IPS-20b (cell line): ENCODE data around the gene PNPLA7.

ENCODE experiments used
- H3K27ac ChIP-seq: one replicate; pipeline ENCODE4 v1.5.1; 2013; ENCODE audit warnings: low read length
- H3K27me3 ChIP-seq: 2 replicates; pipeline ENCODE4 v1.6.1; 2013; ENCODE audit warnings: mild to moderate bottlenecking, low read length, inconsistent platforms; ENCODE audit not compliant: insufficient read depth
- H3K36me3 ChIP-seq: 2 replicates; pipeline ENCODE4 v1.6.1; 2013; ENCODE audit warnings: low read depth, mild to moderate bottlenecking, inconsistent platforms, low read length, moderate library complexity; ENCODE audit not compliant: insufficient read depth
- H3K4me1 ChIP-seq: 2 replicates; pipeline ENCODE4 v1.6.1; 2013; ENCODE audit warnings: mild to moderate bottlenecking, control low read depth, inconsistent platforms, low read length, moderate library complexity; ENCODE audit not compliant: insufficient read depth
- H3K4me3 ChIP-seq: 2 replicates; pipeline ENCODE4 v1.5.1; 2013; ENCODE audit warnings: mild to moderate bottlenecking, low read length, inconsistent platforms
- H3K9ac ChIP-seq: 2 replicates; pipeline ENCODE4 v1.6.1; 2013; ENCODE audit warnings: low read depth, mild to moderate bottlenecking, inconsistent platforms, low read length, moderate library complexity
- H3K9me3 ChIP-seq: 2 replicates; pipeline ENCODE4 v1.6.1; 2013; ENCODE audit warnings: mild to moderate bottlenecking, low read depth, low read length, inconsistent platforms; ENCODE audit not compliant: insufficient read depth

Gene PNPLA7

DNA sequence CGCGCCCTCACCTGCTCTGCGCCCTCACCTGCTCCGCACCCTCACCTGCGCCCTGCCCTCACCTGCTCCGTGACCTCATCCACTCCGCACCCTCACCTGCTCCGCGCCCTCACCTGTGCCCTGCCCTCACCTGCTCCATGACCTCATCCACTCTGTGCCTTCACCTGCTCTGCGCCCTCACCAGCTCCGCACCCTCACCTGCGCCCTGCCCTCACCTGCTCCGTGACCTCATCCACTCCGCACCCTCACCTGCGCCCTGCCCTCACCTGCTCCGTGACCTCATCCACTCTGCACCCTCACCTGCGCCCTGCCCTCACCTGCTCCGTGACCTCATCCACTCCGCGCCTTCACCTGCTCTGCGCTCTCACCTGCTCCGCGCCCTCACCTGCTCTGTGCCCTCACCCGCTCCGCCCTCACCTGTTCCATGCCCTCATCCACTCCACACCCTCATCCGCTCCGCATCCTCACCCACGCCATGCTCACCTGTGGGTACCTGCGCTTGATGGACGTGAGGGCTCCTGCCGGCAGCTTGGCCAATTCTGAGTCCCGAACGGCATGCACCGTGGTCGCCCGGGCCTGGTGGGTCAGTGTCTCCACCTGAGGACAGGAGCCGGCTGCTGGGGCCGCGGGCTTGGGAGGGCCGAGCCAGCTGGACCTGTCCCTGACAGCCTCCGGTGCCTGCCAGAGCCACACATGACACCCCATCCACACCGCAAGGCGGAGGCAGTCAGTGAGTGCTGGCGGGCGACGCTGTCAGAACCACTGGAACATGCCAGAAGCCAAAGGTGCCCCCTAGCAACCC, 55.5 kb downstream of the PNPLA7 start:
- no peaks in the 10 kb centered on the region; the same call in 1 of the 2 replicates for H3K9me3 ChIP-seq
- no peaks in the 10 kb centered on the region for H3K4me1 ChIP-seq
- no peak overlapping the region for H3K9ac ChIP-seq
- H3K27me3 ChIP-seq: no peaks in the 10 kb centered on the region
- H3K27ac ChIP-seq: no peak overlapping the region
- no peaks in the 10 kb centered on the region for H3K36me3 ChIP-seq
- no peak overlapping the region for H3K4me3 ChIP-seq

DNA sequence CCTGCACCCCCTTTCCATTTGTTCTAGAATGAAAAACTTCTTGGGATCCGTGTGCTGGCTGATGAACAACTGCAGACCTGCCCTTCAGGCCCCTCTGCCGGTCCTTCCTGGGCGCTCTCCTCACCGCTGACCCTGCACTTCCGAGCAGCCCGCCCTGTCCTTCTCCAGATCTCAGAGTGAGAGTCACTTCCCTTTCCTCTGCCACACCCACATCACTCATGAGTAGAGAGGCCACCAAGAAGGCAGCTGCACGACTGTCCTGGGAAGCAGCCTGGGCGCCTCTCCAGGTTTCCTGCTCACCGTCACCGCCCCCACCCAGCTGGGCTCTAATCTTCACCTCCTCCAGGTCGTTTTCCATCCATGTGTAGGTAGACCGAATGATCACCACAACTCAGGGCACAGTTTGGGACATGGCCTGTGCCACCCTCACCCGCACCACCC, 56.1 kb downstream of the PNPLA7 start:
- H3K4me1 ChIP-seq: no peaks in the 10 kb centered on the region
- H3K9ac ChIP-seq: no peak overlapping the region
- no peaks in the 10 kb centered on the region for H3K27me3 ChIP-seq
- no peaks in the 10 kb centered on the region for H3K36me3 ChIP-seq
- no peak overlapping the region for H3K27ac ChIP-seq
- H3K4me3 ChIP-seq: no peak overlapping the region
- no peaks in the 10 kb centered on the region; the same call in 1 of the 2 replicates for H3K9me3 ChIP-seq

DNA sequence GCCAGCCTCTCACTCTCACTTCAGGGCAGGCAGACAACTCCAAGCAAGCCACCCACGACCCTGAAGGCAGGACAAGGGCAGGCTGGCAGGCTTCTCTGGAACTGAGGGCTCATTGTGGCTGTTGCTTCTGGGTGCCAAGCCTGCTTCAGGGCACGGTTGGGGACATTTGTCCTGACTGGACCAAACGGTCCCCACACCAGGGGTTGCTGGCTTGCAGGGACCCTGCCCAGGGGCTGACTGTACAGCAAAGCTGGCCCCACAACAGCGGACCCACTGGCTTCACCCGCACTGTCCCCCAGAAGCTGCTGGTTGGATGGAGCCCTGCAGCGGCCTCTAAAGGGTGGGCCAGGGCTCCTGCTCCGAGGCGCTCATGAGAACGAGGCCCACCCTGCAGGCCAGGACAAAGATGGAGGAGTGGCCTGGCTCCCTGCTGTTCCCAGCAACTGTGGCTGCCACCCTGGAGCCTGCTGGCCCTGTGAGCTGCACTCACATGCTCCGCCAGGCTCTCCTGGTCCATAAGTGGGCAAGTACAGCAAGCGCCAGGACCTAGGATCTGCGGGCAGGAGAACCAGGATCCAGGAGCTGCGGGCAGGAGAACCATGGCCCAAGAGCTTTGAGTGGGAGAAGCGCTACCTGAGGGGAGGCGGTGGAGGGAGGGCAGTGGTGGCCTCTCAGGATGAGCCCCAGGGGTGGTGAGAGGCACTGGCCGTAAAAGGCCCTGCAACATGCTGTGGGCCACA, 56.7 kb downstream of the PNPLA7 start:
- no peaks in the 10 kb centered on the region for H3K36me3 ChIP-seq
- H3K9ac ChIP-seq: no peak overlapping the region
- no peaks in the 10 kb centered on the region for H3K4me1 ChIP-seq
- H3K27ac ChIP-seq: no peak overlapping the region
- no peak overlapping the region for H3K4me3 ChIP-seq
- H3K9me3 ChIP-seq: no peaks in the 10 kb centered on the region
- no peaks in the 10 kb centered on the region for H3K27me3 ChIP-seq

DNA sequence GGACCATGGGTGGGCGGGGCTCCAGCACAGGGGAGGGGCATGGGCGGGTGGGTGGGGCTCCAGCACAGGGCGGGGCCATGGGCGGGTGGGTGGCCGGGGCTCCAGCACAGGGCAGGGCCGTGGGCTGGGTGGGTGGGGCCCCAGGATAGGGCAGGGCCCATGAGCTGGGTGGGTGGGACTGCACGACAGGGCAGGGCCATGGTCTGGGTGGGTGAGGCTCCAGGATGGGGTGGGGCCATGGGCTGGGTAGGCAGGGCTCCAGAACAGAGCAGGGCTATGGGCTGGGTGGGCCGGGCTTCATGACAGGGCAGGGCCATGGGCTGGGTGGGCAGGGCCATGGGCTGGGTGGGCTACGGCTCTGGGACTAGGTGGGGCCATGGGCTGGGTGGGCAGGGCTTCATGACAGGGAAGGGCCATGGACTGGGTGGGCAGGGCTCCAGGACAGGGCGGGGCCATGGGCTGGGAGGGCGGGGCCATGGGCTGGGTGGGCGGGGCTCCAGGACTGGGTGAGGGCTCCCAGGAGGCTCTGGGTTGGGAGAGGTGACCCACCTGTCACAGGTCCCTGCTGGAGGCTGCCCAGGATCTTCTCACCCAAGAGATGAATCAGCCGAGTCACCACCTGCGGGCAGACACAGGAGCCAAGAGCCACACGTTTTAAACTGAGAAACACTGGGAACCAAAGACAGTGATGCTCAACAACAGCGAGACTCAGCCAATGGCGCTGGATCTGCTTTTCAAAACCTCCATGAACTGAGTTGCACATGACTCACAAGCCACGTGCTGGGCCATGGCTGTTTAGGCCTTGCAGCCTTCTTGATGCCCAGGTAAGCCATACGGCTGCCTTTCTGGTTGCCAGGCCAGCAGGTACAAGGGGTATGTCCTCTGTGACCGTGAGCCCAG, 57.5 kb downstream of the PNPLA7 start:
- H3K27ac ChIP-seq: no peak overlapping the region

DNA sequence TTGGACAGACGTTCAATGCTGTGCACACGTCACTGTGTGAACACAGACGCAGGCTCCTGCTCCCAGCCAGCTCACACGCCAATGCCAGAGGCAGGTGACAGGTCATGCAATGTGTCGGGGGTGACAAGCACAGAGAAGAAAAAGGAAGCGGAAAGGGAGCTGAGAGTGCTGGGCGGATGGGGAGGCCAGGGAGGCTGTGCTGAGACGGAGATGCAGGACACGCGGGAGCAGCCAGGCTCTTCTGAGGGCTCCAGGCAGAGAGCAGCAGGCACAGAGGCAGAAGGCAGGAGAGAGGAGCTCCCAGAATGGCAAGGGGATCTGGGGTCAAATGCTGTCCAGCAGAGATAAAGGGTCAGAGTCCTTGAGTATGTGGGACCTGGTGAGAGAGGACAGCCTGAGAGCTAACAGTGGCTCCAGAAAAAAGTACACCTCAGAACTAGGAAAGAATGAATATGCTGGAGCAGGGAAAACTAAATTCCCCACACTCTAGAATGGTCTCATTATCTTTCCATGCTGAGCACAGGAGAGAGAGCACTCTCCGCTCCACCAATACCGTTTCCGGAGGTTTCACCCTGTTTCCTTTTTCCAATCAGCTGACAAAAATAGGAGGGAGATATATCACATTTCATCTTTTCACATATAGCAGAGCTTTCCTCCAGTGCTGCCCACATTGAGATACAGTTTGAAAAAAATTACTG, 58.3 kb downstream of the PNPLA7 start:
- H3K27ac ChIP-seq: no peak overlapping the region
- no peak overlapping the region for H3K4me3 ChIP-seq
- no peaks in the 10 kb centered on the region for H3K36me3 ChIP-seq
- no peaks in the 10 kb centered on the region for H3K4me1 ChIP-seq
- H3K9me3 ChIP-seq: no peaks in the 10 kb centered on the region
- H3K27me3 ChIP-seq: no peaks in the 10 kb centered on the region
- H3K9ac ChIP-seq: no peak overlapping the region

More for the DNA sequence above, 57.5 kb downstream of the PNPLA7 start:
- H3K9me3 ChIP-seq: no peaks in the 10 kb centered on the region
- H3K36me3 ChIP-seq: no peaks in the 10 kb centered on the region
- no peak overlapping the region for H3K4me3 ChIP-seq
- no peak overlapping the region for H3K9ac ChIP-seq
- no peaks in the 10 kb centered on the region for H3K4me1 ChIP-seq
- H3K27me3 ChIP-seq: no peaks in the 10 kb centered on the region

DNA sequence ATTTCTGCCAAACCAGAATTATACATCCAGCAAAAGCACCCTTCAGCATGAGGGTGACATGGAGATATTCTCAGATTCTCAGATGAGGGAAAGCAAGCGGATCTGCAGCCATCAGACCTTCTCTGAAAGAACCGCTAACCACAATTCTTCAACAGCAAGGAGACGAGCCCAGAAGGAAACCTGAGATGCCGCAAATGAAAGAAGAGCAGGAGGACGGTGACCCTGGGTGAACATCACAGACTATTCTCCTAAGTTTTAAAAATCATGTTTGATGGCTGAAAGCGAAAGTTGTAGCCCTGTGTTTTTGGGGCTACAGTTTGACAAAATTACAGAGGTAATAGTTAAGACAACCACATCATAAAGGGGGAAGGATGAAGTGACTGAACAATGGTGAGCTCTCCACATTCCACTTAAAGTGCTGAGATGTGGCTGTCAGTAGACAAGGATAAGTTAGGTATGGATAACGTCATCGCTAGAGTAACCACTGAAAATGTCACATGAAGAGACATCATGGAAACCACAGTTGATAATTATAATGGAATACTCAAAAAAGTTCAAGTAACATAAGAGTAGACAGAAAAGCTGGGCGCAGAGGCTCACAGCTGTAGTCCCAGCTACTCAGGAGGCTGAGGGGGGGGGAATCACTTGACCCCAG, 59.5 kb downstream of the PNPLA7 start:
- no peak overlapping the region for H3K9ac ChIP-seq
- no peaks in the 10 kb centered on the region for H3K9me3 ChIP-seq
- H3K27me3 ChIP-seq: no peaks in the 10 kb centered on the region
- no peak overlapping the region for H3K4me3 ChIP-seq
- no peak overlapping the region for H3K27ac ChIP-seq
- no peaks in the 10 kb centered on the region for H3K36me3 ChIP-seq
- no peaks in the 10 kb centered on the region for H3K4me1 ChIP-seq

DNA sequence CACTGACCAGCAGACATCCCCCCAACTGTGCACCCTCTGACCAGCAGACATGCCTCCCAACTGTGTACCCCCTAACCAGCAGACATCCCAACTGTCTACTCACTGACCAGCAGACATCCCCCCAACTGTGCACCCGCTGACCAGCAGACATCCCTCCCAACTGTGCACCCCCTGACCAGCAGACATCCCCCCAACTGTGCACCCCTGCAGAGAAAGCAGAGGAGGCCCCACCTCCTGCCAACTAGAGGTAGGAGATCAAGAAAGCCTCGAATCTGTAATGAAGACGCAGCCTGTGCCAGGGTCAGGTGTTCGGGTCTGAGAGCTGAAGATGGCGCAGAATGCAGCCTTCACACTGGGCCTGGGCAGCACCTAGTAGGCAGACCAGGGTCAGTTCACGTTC, 61.3 kb downstream of the PNPLA7 start:
- Histone ChIP-seq H3K4me1 (no peaks in the 10 kb centered on the region), H3K27me3 (no peaks in the 10 kb centered on the region), H3K9ac (no peak overlapping the region), H3K36me3 (no peaks in the 10 kb centered on the region), H3K4me3 (no peak overlapping the region), H3K27ac (no peak overlapping the region), H3K9me3 (no peaks in the 10 kb centered on the region)

DNA sequence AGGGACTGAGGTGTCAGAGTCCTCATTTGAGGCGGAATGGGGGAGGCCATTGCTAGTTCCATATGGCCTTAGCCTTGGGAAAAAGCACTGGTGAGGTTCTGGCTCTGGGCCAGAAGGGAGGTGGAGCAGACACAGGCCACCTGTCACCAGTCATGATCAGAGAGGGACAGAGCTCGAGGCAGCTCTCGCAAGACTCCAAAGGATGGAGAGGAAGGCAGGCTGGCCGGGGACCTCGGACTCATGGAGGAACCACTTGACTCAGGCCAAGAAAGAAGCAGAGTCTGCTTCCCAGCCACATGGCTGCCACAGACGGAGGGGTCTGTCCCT, 61.9 kb downstream of the PNPLA7 start:
- no peak overlapping the region for H3K27ac ChIP-seq
- H3K4me1 ChIP-seq: no peaks in the 10 kb centered on the region

DNA sequence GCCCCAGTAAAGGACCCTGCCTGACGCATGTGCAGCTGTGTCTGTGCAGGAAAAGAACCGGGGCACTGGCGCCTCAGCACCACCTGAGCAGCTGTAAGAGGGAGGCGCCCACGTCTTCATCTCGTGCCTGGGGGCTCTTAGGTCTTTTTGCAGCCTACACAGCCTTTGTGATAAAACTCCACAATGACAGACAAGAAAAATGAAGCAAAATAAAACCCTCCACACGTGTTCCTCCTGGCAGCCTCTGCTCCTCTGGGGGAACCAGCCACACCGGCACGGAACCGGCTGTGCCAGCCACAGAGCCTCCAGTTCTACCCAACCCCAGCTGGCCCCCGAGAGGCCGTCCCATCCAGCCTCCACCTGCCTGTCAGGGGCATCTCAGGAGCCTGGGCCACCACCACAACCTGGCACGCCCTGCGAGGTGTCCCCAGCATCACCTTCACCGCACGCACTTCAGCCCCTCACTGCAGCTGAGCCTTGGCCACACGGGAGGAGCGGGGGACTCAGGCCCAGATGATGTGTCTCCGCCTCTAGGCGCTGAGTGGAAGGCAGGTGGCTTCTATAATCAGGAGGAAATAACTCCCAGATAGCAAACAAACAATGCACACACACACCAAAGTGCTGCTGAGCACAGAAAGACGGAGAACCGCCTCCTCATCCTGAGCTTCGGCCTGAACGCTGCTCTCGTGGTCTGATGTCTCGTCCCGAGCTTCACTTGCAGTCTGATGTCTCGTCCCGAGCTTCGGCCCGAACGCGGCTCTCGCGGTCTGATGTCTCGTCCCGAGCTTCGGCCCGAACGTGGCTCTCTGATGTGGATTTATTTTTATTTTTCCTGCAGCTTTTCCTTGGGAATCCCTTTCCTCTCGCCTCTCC, 62.5 kb downstream of the PNPLA7 start:
- Histone ChIP-seq H3K27ac (no peak overlapping the region), H3K36me3 (no peaks in the 10 kb centered on the region), H3K9ac (no peak overlapping the region)

More for the DNA sequence above, 61.9 kb downstream of the PNPLA7 start:
- no peaks in the 10 kb centered on the region for H3K9me3 ChIP-seq
- no peak overlapping the region for H3K4me3 ChIP-seq
- H3K9ac ChIP-seq: no peak overlapping the region
- no peaks in the 10 kb centered on the region for H3K27me3 ChIP-seq
- no peaks in the 10 kb centered on the region for H3K36me3 ChIP-seq

More for the DNA sequence above, 62.5 kb downstream of the PNPLA7 start:
- no peaks in the 10 kb centered on the region for H3K27me3 ChIP-seq
- no peaks in the 10 kb centered on the region for H3K9me3 ChIP-seq
- no peaks in the 10 kb centered on the region for H3K4me1 ChIP-seq
- H3K4me3 ChIP-seq: no peak overlapping the region
